ENCODE measurements around the gene AGMAT.

AGMAT gene

DNA sequence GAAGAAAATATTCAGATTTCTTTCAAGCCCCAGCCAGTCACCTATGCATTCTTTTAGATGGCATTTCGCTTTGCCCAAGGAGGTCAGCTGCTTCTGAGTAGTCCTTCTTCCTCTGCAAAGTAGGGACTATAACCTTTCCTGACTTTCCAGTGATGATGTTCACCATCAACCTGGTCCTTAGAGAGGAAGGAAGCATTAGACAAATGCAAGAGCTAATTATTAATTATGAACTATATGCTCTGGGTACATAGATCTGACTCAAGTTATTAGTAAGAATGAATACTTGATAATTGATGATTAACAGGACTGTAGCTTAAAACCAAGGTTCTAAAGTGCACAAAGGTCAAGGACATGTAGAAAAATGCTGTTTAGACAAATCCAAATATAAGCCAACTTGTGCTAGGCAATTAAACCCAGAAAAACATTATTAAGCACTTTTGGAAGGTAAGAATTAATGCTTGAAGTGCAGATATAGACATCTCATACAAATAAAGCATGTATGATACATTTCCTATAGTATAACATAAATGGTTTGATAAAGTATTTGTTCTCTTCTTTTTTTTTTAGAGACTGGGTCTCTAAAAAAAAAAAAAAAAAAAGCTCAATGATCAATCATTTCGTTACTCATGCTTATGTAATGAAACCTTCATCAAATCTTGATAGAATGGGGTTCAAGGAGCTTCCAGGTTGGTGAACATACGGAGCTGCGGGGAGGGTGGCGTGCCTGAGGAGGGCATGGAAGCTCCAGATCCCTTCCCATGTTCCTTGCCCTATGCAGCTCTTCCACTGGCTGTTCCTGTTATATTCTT lies 11.2 kb upstream of the AGMAT start:
- ATAC-seq (replicated peaks) (no peak), DNase-seq (no peak)
- Mint-ChIP-seq H3K4me1 (no peaks in the 10 kb centered on the region), H3K27me3 (no peaks in the 10 kb centered on the region), H3K36me3 (no peaks in the 10 kb centered on the region), H3K27ac (no peak overlapping the region), H3K9me3 (no peaks in the 10 kb centered on the region), H3K4me3 (no peak overlapping the region)

DNA sequence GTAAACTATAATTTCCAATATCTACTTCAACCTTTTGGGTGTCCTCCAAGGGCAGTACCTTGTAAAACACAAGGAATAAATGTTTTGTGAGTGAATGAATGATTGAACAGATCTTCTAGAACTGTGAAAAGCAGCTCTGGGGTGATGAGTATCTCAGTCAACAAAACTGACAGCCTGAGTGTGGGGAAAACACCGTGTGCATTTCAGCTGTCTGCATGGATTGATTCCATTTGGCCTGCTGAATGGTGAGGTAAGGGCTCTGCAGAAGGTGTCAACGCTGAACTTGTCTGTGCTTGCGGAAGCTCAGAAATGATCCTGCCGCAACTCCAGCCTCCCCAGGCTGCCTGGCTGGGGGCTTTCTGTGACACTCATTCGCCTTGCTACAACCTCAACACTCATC lies 7.4 kb upstream of the AGMAT start:
- ATAC-seq (replicated peaks) (no peak), DNase-seq (no peak)
- Mint-ChIP-seq H3K27ac (no peak overlapping the region), H3K4me1 (peaks cover 0 to 2% of the 10 kb centered on the region in 2 donors), H3K4me3 (no peak overlapping the region), H3K36me3 (peaks cover 10 to 13% of the 10 kb centered on the region in 2 donors), H3K9me3 (peaks cover 0 to 3% of the 10 kb centered on the region in 2 donors), H3K27me3 (no peaks in the 10 kb centered on the region)

DNA sequence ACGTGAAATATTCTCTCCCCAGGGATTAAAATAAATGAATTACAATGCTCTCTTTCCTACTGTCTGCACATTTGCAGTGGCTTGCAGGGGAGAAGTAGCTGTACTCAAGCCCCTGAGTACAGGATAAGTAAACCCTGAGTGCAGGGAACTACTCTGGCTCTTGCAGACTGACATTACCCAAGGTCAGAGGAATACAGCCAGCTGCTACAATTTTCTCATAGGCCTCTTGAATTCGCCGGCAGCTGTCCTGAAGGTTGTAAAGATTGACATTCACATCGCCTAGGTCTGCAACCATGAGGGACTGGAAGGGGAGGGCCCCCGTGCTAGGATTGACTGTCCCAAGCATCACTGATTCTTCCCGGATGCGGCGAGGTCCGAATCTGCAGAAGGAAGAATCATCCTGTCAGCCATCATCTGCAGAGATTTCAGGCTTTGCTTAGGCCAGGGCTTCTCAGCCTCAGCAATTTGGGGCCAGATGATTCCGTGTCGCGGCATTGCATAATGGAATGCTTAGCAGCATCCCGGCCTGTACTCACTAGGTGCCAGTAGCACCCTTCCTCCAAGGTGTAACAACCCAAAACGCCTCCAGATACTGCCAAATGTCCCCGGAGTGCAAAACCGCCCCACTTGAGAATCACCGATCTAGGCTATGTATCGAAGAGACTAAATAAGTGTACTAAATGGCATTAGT lies 1.7 kb downstream of the AGMAT start:
- Mint-ChIP-seq H3K4me1 (peaks cover 17 to 54% of the 10 kb centered on the region in 2 donors), H3K9me3 (peaks cover 0 to 2% of the 10 kb centered on the region in 2 donors), H3K27me3 (no peaks in the 10 kb centered on the region), H3K4me3 (peak overlapping the region; percentile 61 to 90), H3K36me3 (peaks cover 11 to 18% of the 10 kb centered on the region in 2 donors), H3K27ac (peak overlapping the region; percentile 62)
- ATAC-seq (replicated peaks) (no peak), DNase-seq (no peak)

DNA sequence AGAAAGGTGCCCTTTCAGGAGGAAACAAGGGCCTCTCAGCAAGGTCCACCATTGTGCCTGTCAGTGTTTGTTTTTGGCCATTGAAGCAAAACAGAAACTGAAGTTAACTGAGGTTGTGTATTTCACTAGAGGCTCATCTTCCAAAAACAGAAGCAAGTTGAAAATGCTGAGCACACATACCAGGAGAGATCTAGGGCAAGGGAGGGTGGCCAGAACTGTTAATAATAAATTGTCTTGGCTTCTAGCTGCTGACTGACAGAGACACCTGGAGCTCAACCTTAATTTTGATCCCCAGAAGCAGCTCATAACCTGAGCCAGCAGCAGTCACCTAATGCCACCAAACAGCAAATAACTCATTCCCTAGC lies 5.2 kb downstream of the AGMAT start:
- Mint-ChIP-seq H3K27me3 (no peaks in the 10 kb centered on the region), H3K4me3 (peak overlapping the region; percentile 29 to 30), H3K4me1 (peaks cover 19 to 38% of the 10 kb centered on the region in 2 donors), H3K27ac (peak overlapping the region; percentile 91), H3K9me3 (no peaks in the 10 kb centered on the region), H3K36me3 (peaks cover 10 to 14% of the 10 kb centered on the region in 2 donors)
- ATAC-seq (replicated peaks) (peak in 1 of 2 donors; percentile 5), DNase-seq (no peak)

DNA sequence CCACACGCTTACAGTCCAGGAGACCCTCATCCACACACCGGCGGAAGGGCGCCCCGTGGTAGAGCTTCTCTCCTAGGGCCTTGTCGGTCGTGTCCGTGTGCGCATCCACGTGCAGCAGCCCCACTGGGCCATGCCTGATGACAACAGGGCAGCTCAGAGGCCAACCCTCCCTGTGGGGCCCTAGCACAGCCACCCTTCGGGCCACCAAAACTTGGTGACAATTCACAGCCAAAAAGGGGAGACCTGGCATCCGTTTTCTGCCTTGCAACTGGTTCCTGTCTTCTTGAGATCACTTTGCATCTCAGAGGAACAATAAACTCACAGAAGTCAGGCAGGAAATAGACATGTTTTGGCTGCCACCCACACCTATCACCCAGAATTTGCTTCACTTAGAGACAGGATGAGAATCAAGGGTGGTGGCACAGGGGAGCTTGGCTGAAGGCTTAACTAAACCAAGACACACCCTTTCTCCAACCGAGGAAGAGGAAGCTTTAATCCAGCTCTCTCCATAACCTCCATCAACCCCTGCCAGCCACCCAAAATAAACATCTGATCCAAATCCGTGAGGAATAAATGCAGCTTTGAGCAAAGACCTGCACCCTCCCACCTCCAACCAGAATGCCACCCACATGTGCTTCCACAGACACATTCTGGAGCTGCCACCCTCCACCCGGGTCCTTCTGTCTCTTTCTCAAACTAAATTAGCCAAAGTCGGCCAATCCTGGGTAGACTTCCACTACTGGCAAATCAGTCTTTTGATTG lies 5.7 kb downstream of the AGMAT start:
- H3K36me3 Mint-ChIP-seq, result peaks cover 10 to 17% of the 10 kb centered on the region in 2 donors
- H3K4me3 Mint-ChIP-seq, result peak overlapping the region; percentile 29 to 30
- peak overlapping the region; percentile 91 for H3K27ac Mint-ChIP-seq
- H3K9me3 Mint-ChIP-seq, result no peaks in the 10 kb centered on the region
- no peaks in the 10 kb centered on the region for H3K27me3 Mint-ChIP-seq
- DNase-seq (no peak), ATAC-seq (replicated peaks) (peak; percentile 69 to 76)
- peaks cover 19 to 32% of the 10 kb centered on the region in 2 donors for H3K4me1 Mint-ChIP-seq

DNA sequence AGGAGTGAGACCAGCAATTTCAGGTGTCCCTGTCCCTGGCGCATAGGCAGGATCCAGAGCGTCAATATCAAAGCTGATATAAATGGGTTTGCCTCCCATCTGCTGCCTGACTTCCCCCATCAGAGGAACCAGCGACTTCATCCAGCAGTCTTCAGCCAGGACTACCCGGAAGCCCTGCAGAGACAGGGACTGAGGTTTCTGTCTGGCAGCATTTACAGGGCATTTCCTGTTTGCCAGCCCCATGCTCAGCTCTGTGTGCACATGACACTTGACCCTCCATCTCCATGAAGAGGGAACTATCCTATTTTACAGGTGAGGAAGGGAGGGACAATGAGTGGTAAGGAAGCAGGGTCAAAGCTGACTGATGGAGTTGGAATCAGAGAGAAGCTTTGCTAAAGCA lies 7.2 kb downstream of the AGMAT start:
- ATAC-seq (replicated peaks), result no peak
- Mint-ChIP-seq H3K27me3 (no peaks in the 10 kb centered on the region), H3K9me3 (no peaks in the 10 kb centered on the region), H3K4me1 (peaks cover 23 to 35% of the 10 kb centered on the region in 2 donors), H3K4me3 (no peak overlapping the region), H3K36me3 (peaks cover 12 to 22% of the 10 kb centered on the region in 2 donors), H3K27ac (peak overlapping the region; percentile 14)
- no peak for DNase-seq

DNA sequence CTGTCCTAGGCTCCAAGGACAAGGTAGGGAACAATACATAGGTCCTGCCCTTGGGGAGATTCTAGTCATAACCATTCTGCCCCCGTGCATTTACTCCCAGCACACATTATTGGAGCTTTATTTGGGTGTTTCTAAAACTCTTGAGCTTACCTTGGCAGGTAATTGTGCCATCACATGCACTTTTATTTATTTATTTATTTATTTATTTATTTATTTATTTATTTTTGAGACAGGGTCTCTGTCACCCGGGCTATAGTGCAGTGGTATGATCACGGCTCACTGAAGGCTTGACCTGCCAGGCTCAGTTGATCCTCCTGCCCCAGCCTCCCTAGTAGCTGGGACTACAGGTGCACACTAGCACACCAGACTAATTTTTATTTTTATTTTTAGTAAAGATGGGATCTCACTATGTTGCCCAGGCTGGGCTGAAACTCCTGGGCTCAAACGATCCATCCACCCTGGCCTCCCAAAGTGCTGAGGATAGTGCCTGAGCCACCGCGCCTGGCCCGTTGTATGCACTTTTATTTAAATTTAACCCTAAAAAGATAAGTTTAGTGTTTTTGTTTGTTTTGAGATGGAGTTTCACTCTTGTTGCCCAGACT lies 9.2 kb downstream of the AGMAT start:
- H3K36me3 Mint-ChIP-seq, result peaks cover 15 to 23% of the 10 kb centered on the region in 2 donors
- H3K4me3 Mint-ChIP-seq, result no peak overlapping the region
- H3K27ac Mint-ChIP-seq, result no peak overlapping the region
- no peak for DNase-seq
- ATAC-seq (replicated peaks), result no peak
- H3K9me3 Mint-ChIP-seq, result no peaks in the 10 kb centered on the region
- no peaks in the 10 kb centered on the region for H3K27me3 Mint-ChIP-seq
- peaks cover 28 to 50% of the 10 kb centered on the region in 2 donors for H3K4me1 Mint-ChIP-seq

DNA sequence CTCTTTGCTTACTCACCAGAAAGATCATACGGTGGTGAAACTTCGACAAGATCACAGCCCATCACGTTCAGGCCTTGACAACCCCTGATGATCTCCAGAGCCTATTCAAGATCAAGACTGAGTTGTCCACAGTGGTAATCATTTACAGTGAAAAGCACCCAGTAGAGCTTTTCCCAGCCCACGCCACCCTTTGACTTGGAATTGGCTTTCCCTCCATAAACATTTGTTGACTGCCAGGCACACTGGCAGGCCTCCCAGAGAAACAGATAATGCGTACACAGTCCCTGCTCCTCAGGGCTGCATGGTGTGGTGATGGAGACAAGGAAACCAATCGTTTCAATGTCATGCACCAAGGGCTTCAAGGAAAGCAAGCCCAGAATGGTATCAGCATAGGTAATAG lies 10.1 kb downstream of the AGMAT start:
- H3K4me3 Mint-ChIP-seq, result no peak overlapping the region
- no peak for DNase-seq
- peak overlapping the region; percentile 25 for H3K27ac Mint-ChIP-seq

DNA sequence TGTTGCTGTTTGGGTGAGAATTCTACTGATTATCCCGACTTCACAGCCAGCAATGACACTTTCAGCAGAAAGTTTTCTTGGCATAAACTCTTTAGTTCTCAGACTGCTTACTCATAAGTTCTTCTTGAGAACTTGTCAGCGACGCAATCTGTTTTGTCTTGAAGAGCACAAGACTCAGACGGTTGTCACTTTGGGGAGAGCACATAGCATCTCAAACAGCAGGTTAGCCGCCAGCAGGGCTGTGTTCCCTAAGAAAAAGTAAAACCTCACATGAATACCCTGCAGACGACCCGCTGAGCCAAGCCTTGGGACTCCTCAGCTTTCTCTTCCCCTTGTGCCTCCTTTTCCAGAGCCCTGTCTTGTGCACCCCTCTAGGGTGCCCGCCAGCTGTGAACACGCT lies 11.4 kb downstream of the AGMAT start:
- H3K36me3 Mint-ChIP-seq, result peaks cover 16 to 32% of the 10 kb centered on the region in 2 donors

More for the DNA sequence above, 10.1 kb downstream of the AGMAT start:
- peaks cover 25 to 45% of the 10 kb centered on the region in 2 donors for H3K4me1 Mint-ChIP-seq
- H3K36me3 Mint-ChIP-seq, result peaks cover 17 to 26% of the 10 kb centered on the region in 2 donors
- no peak for ATAC-seq (replicated peaks)
- H3K9me3 Mint-ChIP-seq, result no peaks in the 10 kb centered on the region
- H3K27me3 Mint-ChIP-seq, result no peaks in the 10 kb centered on the region

DNA sequence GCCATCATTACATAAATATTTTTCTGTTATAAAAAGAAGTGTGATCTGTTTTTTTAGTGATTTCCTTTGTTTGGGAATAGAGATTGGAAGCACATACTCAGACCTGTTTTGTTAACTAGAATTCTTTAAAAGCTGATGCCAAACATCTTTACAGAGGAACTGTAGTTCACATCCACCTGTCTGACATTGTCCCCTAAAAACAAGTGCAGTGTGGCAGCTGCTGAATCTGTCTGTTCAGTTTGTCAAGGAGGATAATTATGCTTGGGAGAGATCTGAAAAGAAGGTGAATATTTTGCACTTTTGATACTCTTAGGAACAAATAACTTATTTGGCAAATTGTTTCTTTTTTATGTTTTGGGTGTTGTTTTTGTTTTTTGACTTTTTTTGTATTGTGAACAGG lies 13.6 kb downstream of the AGMAT start:
- no peaks in the 10 kb centered on the region for H3K27me3 Mint-ChIP-seq
- peaks cover 17 to 42% of the 10 kb centered on the region in 2 donors for H3K36me3 Mint-ChIP-seq
- H3K4me3 Mint-ChIP-seq, result peak overlapping the region in 1 of 2 donors; percentile 25
- peaks cover 15 to 34% of the 10 kb centered on the region in 2 donors for H3K4me1 Mint-ChIP-seq
- no peak for DNase-seq
- no peak for ATAC-seq (replicated peaks)
- no peaks in the 10 kb centered on the region for H3K9me3 Mint-ChIP-seq
- H3K27ac Mint-ChIP-seq, result peak overlapping the region; percentile 88

More for the DNA sequence above, 11.4 kb downstream of the AGMAT start:
- Mint-ChIP-seq H3K4me1 (peaks cover 16 to 32% of the 10 kb centered on the region in 2 donors), H3K27me3 (no peaks in the 10 kb centered on the region), H3K4me3 (peak overlapping the region in 1 of 2 donors; percentile 25), H3K27ac (peak overlapping the region; percentile 76), H3K9me3 (no peaks in the 10 kb centered on the region)
- DNase-seq (no peak), ATAC-seq (replicated peaks) (no peak)

DNA sequence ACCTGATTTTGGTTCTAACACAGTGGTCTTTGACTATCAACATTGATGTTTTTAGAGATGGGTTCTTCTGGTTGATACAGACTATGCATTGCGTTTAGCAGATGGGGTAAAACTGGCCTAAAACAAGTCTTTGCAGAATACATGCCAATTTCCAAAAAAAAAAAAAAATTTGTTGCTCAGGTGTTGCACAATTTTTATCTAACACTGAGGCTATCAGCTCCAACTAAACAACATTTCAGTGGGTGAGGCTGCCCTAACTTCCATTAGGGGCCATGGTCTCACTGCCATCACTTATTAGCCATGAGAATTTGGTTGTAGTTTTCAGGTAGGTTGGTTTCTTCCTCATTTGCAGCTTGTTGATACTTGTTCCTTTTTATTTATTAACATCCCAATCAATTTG lies 14.0 kb downstream of the AGMAT start:
- Mint-ChIP-seq H3K36me3 (peaks cover 19 to 46% of the 10 kb centered on the region in 2 donors), H3K4me3 (no peak overlapping the region), H3K27ac (no peak overlapping the region), H3K9me3 (no peaks in the 10 kb centered on the region), H3K4me1 (peaks cover 15 to 38% of the 10 kb centered on the region in 2 donors), H3K27me3 (no peaks in the 10 kb centered on the region)
- ATAC-seq (replicated peaks) (no peak), DNase-seq (no peak)

DNA sequence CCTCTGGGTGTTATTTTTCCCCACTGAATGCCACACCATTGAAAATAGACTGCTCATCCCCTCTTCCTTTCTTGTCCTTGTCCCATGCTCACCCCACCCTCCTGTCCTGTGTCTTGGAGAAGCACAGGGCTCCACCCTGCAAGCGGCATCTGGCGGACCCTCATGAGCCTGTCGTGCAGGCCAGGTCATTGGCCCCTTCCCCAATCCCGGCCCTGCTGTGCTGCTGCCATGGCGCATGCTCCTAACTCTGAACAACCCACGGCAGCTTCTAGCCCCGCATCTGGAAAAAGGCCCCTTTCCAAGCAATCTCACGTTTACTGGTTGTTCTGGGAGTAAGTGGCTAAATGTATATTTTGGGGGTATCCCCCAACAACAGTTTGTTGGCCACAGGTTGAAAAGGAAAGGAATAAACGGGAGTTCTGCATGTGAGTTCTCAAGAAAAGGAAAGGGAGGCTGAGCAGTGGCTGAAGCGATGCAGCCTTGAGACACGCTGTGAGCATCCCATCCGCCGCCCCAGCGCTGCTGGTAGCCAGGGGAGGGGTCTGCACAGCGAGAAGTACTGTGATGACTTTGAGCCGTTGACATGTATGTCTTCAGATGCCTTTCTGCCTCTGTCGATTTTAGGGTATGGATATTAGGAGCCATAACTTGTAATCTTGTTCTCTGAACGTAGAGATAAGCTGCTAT lies 16.3 kb downstream of the AGMAT start:
- H3K27ac Mint-ChIP-seq, result peak overlapping the region; percentile 49
- no peak overlapping the region for H3K4me3 Mint-ChIP-seq
- H3K9me3 Mint-ChIP-seq, result no peaks in the 10 kb centered on the region
- ATAC-seq (replicated peaks) (no peak), DNase-seq (no peak)
- peaks cover 18 to 54% of the 10 kb centered on the region in 2 donors for H3K4me1 Mint-ChIP-seq
- no peaks in the 10 kb centered on the region for H3K27me3 Mint-ChIP-seq
- H3K36me3 Mint-ChIP-seq, result peaks cover 30 to 52% of the 10 kb centered on the region in 2 donors

DNA sequence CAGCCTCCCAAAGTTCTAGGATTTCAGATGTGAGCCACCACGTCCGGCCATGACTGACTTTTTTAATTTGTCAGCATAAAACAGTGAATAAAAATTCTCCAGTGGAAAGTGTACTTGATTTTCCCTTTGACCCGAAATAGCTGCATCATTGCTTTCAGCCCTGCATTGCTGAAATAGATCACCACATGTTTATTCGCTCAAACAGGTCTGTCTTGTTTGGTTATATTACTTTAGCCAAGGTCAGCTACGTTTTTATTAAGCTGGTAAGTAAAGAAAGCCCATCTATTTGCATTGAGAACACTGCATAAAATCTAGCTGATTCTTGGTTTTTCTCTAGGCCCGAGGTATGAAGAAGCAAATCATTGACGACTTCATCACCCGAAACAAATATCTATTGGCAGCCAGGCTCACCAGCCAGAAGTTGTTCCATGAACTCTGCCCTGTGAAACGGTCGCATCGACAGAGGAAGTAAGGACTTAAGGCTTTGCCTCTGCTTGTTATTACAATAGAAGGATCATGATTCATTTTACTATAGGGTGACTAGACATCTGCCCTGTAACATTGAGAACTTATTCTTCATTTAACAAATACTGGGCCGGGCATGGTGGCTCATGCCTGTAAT lies 25.6 kb downstream of the AGMAT start:
- no peak overlapping the region for H3K4me3 Mint-ChIP-seq
- H3K27me3 Mint-ChIP-seq, result no peaks in the 10 kb centered on the region
- no peak overlapping the region for H3K27ac Mint-ChIP-seq

More for the DNA sequence above, 25.6 kb downstream of the AGMAT start:
- ATAC-seq (replicated peaks), result no peak
- DNase-seq, result no peak
- peaks cover 10 to 25% of the 10 kb centered on the region in 2 donors for H3K4me1 Mint-ChIP-seq
- H3K9me3 Mint-ChIP-seq, result no peaks in the 10 kb centered on the region
- H3K36me3 Mint-ChIP-seq, result peaks cover 30% of the 10 kb centered on the region in 2 donors
